Gastroesophageal sphincter (tissue), 3 donors: ENCODE results near the gene GASK1A.

Experiments
- CTCF ChIP-seq, 4 experiments: fragments of 200-600 bp in 2 of 4; fragments of 450-650 bp in 2 of 4; sonication (generic) in 1 of 4; IDR thresholded peaks; one replicate each; pipeline ENCODE4 v1.5.1; 2017 to 2019; ENCODE audit warnings: antibody characterized with exemption in 4 of 4, mild to moderate bottlenecking in 2 of 4, moderate library complexity in 2 of 4
- POLR2A ChIP-seq, 2 donors: fragments of 450-650 bp; IDR thresholded peaks; one replicate each; pipeline ENCODE4 v1.6.1; 2017; ENCODE audit warnings: antibody characterized with exemption in 2 of 2, mild to moderate bottlenecking in 2 of 2, moderate library complexity in 1 of 2
- POLR2AphosphoS5 ChIP-seq: sonication (generic); formaldehyde crosslinking; IDR thresholded peaks from one replicate; pipeline ENCODE4 v1.6.1; 2017; ENCODE audit warnings: antibody characterized with exemption

DNA sequence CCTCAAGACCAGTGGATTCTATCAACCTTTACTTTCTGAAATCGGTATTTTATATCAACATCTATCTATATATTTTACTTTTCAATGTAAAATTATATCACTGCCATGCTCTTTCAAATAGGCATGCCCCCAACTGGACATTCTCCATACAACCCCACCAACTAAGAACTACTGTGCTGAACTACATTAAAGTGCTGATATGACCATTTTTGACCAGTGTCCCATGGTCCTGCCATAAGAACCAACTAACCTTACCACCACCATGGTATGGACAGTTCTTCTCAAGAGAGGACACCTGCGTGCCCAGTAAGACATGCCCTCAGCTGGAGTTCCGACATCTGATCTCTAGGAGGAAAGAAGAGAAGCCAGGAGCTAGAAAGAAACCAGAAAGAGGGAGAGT is 111.1 kb downstream of the GASK1A start:
- no peak for TF ChIP-seq POLR2A (IDR thresholded peaks at IDR 0.05)
- no peak for TF ChIP-seq CTCF (IDR thresholded peaks at IDR 0.05)
- TF ChIP-seq POLR2AphosphoS5, result no peak
